HG02885 (cell line): ENCODE measurements around the gene ACACA.

ENCODE experiments used
- ATAC-seq: cut with Tn5 transposase; IDR thresholded peaks from one replicate; pipeline ENCODE4 v1.9.1; 2021; ENCODE audit warnings: mild to moderate bottlenecking; ENCODE audit not compliant: unreplicated experiment, poor library complexity

The ACACA gene

DNA sequence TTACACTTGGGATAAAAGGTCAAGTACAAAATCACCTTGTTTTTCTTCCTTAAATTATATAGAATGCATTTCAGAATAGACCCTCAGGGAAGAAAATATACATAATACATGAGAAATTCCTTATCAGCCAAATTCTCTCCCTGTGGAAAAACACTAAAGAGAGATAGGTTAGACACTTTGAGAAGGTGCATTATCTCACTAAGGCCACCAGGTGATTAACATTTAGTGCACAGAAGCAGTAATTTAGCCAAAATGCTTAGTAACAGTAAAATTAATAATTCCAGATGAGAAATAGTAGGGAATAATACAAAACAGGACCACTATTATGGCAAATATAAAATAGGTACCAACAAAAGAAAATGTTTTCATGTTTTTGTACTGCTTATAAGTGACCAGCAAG lies 216.1 kb downstream of the ACACA start:
- no peak for ATAC-seq

DNA sequence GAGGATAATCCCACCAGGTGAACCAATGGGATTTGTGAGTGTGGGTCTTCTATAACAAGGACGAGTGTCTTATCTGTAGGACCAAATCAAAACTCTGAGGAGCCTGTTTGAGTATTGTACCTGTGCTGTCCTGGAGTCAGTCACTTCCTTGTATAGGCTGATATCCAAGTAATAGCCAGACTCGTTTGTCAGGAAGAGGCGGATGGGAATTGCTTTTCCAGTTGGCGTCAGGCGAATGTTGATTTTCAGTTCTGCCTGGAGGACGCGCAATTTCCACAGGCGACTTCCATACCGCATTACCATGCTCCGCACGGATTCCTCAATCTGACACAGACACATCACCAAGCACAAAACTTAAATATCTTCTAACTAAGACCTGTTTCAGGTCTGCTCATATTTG lies 218.5 kb downstream of the ACACA start:
- no peak for ATAC-seq

DNA sequence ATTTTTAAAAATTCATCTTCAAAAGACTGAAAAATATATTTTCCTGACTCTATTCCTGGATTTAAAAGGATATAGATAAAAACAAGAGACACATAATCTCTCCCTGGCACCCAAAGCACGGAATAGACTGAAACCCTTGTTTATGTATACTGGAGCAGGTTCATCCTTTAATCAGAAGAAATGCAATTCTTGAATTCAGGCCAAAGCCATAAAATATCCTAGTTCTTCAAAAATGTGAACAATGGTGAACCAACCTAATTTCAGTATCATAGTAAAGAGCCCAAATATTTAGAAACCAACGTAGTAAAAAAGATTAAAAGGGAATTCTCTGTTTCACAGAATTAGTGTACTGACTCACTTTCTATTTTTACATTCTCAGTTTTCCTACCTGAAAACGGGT lies 219.4 kb downstream of the ACACA start:
- no peak for ATAC-seq

DNA sequence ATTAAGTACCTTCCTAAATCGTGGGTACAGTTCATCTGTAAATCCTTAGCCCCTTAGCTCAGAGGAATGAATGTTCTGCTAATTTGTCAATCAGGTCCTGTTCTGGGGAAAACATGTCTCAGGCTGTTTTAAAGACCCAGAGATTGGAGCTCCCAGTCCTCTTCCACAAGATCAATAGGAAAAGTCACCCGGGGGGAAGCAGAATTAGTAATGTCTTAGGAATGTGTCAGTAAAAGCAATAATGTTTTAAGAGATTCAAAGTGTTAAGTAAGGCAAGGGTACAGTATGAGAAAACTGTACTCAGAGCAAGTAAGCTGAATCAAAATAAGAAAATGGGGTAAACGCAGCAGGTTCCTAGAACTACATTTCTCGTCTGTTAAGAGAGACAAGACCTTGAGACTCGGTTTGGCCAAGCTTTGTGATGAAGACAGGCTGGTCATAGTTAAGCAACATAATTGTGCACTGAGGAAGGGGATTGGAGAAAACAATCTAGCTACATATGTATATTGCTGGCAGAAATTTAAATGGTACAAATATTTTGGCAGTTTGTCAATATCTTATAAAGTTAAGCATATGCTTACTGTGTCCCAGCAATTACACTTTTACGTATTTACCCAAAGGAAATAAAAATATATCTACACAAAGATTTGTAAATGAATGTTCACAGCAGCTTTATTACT lies 223.7 kb downstream of the ACACA start:
- ATAC-seq, result no peak

DNA sequence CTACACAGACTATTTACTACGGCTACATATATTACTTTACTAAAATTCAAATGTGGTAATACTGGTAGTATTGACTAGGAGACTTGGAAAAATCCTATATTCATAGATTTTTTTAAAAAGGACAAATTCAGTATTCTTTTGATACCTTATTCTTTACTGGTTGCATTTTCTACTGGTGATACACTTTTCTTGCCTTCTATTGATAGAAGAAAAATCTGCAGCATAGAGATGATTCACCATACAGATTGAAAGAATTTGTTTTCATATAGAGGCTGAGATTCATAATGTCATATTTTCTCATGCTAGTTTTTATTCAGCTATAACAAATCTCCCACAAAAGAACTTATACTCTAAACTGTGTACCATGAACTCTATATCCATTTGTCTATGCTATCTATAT lies 226.3 kb downstream of the ACACA start:
- no peak for ATAC-seq

DNA sequence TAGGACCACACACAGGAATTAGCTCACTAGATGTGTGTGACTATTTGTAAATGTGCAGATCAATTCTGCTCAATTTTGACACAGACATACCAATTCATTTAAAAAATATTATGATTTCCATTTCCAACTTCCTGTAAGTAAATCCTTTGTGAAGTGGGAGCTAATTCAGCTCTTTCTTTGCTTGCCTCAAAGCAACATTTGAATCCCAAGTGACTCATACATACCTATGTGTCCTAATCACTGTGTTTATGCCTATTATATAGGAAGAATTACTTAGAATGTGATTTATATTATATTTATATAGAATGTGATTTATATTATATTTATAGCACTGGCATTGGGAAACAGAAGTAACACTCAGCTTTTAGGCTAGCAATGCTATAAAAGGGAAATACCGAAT lies 226.7 kb downstream of the ACACA start:
- no peak for ATAC-seq

DNA sequence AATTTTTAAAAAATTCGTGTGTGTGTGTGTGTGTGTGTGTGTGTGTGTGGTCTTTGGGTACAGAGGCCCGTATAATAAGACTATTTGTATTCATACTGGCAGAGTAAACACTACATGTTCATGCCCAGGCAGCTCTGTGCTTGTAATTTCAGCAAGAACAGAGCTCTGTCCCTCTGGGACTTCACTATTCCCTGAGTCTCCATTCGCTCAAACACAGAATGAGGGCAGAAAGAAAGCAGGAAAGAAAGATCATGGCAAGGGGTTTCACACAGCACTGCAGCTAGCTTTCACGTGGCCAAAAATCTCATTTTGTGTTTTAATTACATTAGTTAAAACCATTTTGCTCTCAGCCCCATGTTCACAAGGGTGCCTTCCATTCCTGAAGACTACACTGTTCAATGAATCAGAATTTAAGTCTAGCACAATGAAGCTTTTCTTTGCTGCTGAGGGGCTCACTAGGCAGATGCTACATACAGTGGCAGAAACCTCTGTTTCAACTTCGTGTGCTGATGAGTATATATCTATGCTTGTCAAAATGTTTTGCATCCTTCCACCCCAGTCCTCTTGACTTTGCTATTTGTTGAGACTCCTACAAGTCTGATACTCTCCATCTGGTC lies 229.3 kb downstream of the ACACA start:
- ATAC-seq, result no peak

DNA sequence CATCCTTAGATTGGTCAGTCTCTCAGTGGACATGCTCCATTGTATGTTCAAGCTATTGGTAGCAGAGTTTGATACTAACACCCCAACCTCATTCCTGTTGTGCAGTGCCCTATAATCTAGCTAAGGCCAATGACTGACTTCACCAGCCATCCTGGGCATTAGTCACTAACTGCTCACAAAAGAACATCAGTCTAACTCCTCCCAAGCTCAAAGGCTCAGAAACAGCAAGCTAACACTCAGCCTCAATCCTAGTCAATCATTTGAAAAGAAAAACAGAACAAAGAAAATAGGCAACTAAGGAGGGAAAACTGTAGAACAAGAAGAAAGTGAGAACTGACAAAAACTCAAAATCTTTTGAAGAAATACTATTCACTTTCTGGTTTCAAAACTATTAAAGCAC lies 229.9 kb downstream of the ACACA start:
- ATAC-seq, result no peak

DNA sequence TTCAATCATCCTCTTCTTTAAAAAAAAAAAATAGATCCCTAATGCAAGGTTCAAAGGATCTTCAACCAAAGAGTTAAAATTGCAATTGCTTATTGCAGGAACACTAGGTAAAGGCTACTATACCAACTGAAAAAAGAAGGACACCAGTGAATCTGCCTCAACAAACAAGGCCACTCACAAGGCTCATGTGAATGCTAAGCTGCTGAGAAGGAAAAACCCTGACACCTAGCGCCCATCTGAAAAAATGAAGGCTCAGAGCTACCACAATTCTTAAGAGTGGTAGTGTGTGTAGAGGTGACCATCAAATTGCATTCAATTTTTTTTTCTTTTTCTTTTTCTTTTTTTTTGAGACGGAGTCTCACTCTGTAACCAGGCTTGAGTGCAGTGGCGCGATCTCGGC lies 232.4 kb downstream of the ACACA start:
- ATAC-seq, result no peak

DNA sequence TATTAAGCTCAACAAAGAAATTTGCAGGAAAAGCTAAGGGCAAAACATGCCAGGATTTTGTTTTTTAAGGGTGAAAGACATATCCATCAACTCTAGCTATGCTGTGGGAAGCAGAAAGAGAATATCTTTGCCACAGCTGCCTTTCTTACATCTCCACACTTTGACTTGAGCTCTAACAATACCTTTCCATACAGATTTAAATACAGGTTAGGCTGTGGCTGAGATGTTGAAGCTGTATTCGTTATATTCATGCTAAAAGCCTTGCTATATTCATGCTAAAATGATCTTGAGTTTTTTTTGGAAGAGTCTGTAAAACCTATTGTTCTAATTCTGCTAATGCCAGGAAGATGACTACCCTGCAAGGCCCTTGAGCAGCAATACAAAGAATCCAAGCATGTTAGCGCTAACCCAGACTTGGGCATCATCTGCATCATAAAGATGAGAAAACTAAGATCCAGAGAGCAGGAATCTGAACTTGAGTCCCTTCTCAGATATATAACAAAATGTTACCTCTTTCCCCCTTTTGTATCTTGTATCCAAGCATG lies 235.7 kb downstream of the ACACA start:
- ATAC-seq, result no peak

DNA sequence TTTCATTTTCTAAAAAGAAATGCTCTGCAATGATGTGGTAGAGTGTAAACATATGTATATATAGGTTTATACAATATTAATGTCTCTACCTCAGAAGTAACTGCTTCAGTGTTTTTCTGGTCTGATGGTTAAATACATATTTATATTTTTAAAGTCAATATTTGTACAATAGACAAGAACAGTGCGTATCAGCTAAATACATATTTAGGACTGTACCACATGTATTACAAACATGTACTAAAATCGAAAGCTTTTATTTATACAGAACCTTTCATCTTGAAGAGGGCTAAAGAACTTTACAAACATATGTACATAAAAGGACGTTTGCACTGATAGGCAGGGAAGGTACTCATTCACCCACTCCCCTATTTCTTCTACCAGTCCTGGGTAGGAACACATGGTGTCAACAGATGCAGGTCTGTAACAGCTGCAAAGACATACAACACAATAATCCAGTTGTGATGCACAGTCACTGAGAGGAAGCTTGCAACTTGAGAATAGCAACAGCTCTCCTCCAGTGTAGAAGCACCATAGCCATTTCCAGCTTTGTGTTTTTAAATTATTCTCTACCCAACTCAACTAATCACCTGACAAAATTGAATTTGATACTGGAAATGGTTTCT lies 237.8 kb downstream of the ACACA start:
- ATAC-seq, result no peak

DNA sequence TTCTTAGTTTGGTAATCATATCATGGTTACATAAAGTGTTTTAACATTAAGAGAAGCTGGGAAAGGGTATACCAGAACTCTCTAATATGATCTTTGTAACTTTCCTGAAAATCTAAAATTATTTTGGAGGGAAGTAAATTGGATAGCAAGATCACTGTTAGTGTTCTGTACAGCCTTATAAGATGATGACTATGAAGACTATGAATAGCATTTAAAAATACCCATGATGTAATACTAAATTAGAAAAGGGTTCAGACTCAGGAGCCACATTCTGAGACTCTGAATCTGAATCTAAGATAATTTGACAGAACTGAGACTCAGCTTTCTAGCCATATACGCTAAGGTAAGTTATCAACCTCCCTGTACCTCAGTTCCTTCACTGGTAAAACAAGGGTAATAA lies 238.9 kb downstream of the ACACA start:
- ATAC-seq, result no peak

DNA sequence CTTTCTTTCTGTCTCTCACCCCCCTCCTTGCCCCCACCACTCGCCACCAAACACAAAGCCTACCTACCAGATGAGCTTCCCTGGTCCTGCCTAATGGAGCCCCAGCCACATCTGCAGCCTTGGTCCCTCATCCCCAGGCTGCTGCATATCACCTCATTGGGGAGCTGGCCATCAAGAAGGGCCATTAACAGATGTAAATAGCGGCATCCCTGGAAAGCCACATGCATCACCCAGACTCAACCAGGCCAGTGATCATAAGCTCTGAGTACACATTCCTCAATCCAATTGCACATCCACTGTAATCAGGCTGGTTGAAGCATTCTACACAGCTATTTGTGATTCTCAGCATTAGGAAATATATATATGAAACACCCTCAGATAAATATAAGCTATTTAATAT lies 242.6 kb downstream of the ACACA start:
- no peak for ATAC-seq

DNA sequence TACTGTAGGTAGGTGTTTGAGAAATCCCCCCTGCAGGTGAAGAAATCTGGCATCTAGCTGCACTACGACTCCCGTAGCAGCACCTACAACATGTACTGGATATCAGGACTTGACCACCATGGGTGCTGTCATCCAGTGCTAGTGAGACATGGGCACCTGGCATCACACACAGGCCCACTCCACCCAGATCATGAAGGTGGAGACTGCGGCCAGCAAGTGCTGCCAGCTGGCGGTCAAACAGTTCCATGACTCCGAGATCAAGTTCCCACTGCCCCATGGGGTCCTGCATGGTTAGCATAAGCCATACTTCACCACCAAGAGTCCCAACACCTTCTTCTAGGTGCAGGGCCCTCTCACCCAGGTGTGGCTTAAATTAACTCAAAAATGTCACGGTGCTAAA lies 243.8 kb downstream of the ACACA start:
- ATAC-seq, result no peak

DNA sequence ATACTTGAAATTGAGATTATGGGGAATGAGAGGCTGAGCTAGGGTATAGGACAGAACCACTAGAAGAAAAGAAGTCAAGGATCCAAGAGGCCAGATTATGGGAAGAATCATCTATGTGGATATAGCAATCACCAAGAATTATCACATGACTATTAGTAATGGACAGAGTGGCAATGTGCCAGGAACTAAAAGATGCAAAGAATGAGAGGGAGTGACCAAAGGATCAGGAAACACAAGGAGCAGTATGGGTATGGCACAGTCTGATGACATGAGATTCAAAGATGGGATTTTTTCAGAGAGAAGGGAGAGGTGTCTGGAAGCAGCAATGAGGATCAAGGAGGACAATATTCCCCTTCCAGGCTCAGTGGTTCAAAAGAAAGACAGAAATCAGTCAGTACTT lies 245.7 kb downstream of the ACACA start:
- no peak for ATAC-seq

DNA sequence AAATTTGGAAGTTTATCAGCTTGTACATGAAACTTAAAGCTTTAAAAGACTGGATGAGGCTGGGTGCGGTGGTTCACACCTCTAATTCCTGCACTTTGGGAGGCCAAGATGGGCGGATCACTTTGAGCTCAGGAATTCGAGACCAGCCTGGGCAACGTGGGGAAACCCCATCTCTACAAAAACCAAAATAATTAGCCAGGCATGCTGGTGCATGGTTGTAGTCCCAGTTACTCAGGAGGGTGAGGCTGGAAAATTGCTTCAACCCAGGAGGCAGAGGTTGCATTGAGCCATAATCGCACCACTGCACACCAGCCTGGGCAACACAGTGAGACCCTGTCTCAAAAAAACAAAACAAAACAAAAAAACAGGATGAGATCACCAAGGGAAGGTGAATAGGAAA lies 248.3 kb downstream of the ACACA start:
- no peak for ATAC-seq

DNA sequence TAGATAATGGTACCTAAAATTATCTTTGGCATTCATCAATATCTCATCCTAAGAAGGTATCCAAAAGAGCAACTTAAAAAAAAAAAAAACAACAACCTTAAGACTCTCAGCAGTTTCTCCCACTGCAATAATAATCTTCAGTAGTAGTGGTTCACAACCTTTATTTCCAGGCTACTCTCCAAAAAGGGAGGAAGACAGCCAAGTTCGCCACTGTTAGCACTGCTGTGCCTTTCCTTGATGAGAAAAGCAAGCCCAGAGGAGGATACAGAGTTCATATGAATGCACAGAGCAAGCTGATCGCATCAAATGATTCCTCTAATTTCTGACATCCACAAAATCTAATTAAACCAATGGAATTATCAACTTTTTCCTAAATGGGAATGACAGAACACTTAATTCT lies 258.5 kb downstream of the ACACA start:
- no peak for ATAC-seq

DNA sequence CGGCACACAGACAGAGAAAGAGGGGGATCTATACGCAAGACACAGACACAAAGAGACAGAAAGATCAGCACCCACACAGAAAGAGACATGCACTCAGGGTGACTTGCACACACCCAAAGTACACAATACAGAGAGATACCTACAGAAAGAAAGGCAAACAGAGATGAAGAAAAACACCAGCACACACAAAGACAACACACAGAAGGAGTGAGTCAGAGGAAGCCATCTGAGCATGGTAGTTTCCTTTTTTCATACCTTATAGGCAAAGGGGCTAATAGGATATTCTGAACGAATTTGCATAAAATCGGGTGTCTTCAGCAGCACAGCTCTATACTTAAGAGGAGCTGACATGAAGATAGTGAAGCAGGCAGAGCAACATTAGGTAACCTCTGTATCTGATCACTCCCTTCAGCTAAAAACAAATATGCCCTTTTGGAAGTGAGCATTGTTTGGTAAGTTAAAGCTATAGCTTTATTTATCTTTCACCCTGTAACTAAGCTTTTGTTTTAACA lies 259.3 kb downstream of the ACACA start:
- ATAC-seq, result no peak

DNA sequence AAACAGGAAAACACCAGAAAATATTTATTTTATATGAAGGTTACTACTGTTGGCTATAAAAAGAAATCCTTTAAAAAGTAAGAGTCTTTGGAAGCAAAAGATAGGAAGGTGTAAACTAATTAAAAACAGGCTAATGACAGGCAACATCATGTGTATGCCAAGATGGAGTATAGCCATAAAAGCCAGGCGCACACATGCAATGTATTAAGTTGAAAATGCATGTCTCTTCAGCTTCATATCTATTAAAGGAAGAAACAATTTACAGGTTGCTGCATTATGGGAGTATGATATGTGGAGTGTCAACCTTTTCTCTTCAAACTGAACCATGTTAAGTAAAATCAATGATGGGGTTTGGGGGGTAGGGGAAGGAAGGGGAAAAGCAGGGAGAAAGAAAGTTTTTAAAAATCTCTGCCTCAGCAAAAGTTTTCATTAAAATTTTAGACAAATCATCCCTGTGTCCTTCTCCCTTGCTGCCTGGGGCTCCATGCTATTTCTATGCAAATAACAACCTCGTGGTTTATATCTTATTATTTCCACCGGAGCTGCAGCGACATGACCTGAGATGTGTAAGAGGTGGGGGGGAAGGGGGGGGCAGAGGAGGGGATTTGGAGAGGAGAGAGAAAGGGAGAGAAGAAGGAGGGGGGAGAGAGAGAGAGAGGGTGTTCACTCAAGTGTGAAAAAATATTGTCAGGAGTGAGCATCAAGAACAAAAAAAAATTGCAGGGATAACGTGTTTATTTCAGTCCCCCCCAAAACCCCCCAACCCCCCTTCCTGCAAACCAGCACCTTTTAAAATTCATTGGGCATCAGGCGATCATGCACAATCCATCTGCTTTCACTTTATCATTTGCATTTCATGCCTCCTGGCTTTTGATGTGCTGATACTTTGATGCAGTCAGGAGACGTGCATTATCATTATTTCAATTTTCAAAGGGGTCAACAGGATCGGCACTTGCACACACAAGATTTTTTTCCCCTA lies 260.3 kb downstream of the ACACA start:
- no peak for ATAC-seq

DNA sequence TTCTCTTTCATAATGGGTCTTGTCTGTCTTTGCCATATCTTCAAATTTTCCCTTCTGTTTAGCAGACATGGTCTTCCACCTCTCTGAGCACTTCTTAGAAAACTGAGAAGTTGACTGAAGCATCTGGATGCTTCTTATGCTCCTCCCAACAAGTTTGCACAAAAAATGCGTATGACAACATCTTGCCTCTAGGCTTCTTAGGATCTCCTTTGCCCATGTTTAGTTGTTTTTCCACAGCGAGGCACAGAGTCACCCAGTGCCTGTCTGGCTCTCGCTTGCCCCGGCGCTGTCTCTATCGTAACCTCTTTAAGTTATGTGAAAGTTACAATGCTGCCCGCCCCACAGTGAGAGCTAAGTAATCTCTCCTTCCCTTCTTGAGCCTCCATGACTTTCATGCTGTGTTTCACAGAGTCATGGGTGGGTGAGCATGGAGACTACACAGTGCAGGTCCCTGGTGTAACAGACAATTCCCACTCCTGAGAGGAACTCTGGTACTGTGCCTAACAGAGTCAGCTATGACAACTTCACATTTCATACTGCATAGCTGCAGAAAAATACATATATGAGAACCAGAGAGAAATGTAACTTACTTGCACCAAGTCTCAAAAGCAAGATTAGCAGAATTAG lies 262.4 kb downstream of the ACACA start:
- no peak for ATAC-seq
